Fibroblast of lung (primary cell): Measurements from ENCODE around the gene CCDC149. TPM values are rescaled to one million over a fixed set of nuclear protein-coding genes. Genes with fewer than 3 reads are reported as not detected.

Experiments
- DNase-seq, 2 donors: peaks; one replicate each; pipeline versions ENCODE4 v3.0.0 to v3.0.0-alpha.2; 2010; ENCODE audit warnings: low read depth in 2 of 2
- H2AFZ ChIP-seq: 2 replicates; pipeline ENCODE4 v1.5.1; 2012; ENCODE audit warnings: low read length, control low read depth, inconsistent platforms
- H3K27ac ChIP-seq: 2 replicates; pipeline ENCODE4 v1.5.1; 2011; ENCODE audit warnings: low read length, control low read depth; ENCODE audit not compliant: insufficient read depth
- H3K27me3 ChIP-seq: 2 replicates; pipeline ENCODE4 v1.5.1; 2011; ENCODE audit warnings: mild to moderate bottlenecking, low read length; ENCODE audit not compliant: control insufficient read depth, insufficient read depth
- H3K36me3 ChIP-seq: 2 replicates; pipeline ENCODE4 v1.5.1; 2011; ENCODE audit warnings: low read length; ENCODE audit not compliant: control insufficient read depth, insufficient read depth
- H3K4me1 ChIP-seq: 2 replicates; pipeline ENCODE4 v1.5.1; 2011; ENCODE audit warnings: low read length; ENCODE audit not compliant: control insufficient read depth, insufficient read depth; ENCODE audit errors: extremely low read depth
- H3K4me2 ChIP-seq: 2 replicates; pipeline ENCODE4 v1.5.1; 2011; ENCODE audit warnings: low read length, control low read depth; ENCODE audit not compliant: insufficient read depth; ENCODE audit errors: extremely low read depth
- H3K4me3 ChIP-seq, 4 experiments: fragments of 200-600 bp in 1 of 4; sonication (generic) in 1 of 4; replicated peaks in 1 of 4; 2 replicates each; pipeline ENCODE4 v1.5.1; 2011 to 2016; ENCODE audit warnings: low read length in 4 of 4, low read depth in 3 of 4, mild to moderate bottlenecking in 3 of 4, control low read depth in 2 of 4, inconsistent platforms in 1 of 4, mixed read lengths in 1 of 4; ENCODE audit not compliant: insufficient read depth in 1 of 4; ENCODE audit errors: control extremely low read depth in 1 of 4
- H3K79me2 ChIP-seq: 2 replicates; pipeline ENCODE4 v1.5.1; 2012; ENCODE audit warnings: mild to moderate bottlenecking, low read length, inconsistent platforms; ENCODE audit not compliant: control insufficient read depth, insufficient read depth
- H3K9ac ChIP-seq: 2 replicates; pipeline ENCODE4 v1.5.1; 2011; ENCODE audit warnings: mild to moderate bottlenecking, low read length, control low read depth; ENCODE audit not compliant: insufficient read depth
- H3K9me3 ChIP-seq: 2 replicates; pipeline ENCODE4 v1.5.1; 2012; ENCODE audit warnings: low read depth, low read length; ENCODE audit not compliant: control insufficient read depth, insufficient read depth
- H4K20me1 ChIP-seq: 2 replicates; pipeline ENCODE4 v1.5.1; 2011; ENCODE audit warnings: low read length; ENCODE audit not compliant: control insufficient read depth, insufficient read depth; ENCODE audit errors: extremely low read depth
- EZH2 ChIP-seq: IDR thresholded peaks from 2 replicates; pipeline ENCODE4 v1.5.1; 2012; ENCODE audit warnings: low read length, control low read depth, mild to moderate bottlenecking; ENCODE audit errors: missing control alignments
- polyA plus RNA-seq, 2 donors: library from polyadenylated mRNA; depleted of rRNA in 1 of 2; stranded (reverse) in 1 of 2; unstranded in 1 of 2; fragments of >200 nt; gene quantifications; 2 replicates each; pipeline ENCODE4 v1.2.1, GENCODE V29; 2011 to 2012; ENCODE audit warnings: missing spikeins in 1 of 2
- total RNA-seq: library from RNA; depleted of rRNA; stranded (reverse); fragments of >200 nt; gene quantifications from 2 replicates; pipeline ENCODE4 v1.2.1, GENCODE V29; 2014
- TF ChIP-seq, protein P1 (sequence below), 2 donors: IDR thresholded peaks in 1 of 2; conservative IDR thresholded peaks in 1 of 2; 1 replicate in 1 of 2; 2 replicates in 1 of 2; pipeline ENCODE4 v1.5.1; 2011 to 2012; ENCODE audit warnings: low read length in 2 of 2, control low read depth in 1 of 2, inconsistent platforms in 1 of 2, low read depth in 1 of 2, mild to moderate bottlenecking in 1 of 2

Gene CCDC149
- total and polyA plus RNA-seq, 2 donors (not counting 1 experiment from before 2014, with no cell fraction given) = 13.9 to 14.6 TPM

DNA sequence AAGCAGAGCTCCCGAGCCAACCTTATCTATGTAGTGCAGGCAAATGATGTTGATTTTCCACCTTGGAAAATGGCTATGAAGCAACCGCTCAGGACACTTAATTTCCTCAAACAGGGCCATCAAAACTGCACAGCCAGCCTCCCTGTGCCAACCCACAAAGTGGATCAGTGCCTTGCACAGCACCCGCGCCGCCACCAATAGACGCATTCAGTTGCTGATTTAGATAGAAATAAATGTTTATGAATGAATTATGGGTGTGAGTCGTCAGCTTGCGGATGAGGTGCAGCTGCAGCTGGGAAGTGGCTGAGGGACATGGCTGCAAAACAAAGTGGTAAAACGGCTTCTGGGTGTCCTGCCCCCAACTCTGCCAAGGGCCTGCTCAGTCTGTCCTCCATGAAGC is 70.5 kb downstream of the CCDC149 start:
- H3K27me3 ChIP-seq = no peaks in the 10 kb centered on the region
- H3K9me3 ChIP-seq = no peaks in the 10 kb centered on the region
- H4K20me1 ChIP-seq = no peaks in the 10 kb centered on the region
- H3K36me3 ChIP-seq = no peaks in the 10 kb centered on the region
- H3K79me2 ChIP-seq = no peaks in the 10 kb centered on the region
- no peak overlapping the region for H3K27ac ChIP-seq
- H3K4me2 ChIP-seq = no peak overlapping the region
- no peak for DNase-seq
- no peak overlapping the region for H3K4me3 ChIP-seq
- TF ChIP-seq, protein P1, sequence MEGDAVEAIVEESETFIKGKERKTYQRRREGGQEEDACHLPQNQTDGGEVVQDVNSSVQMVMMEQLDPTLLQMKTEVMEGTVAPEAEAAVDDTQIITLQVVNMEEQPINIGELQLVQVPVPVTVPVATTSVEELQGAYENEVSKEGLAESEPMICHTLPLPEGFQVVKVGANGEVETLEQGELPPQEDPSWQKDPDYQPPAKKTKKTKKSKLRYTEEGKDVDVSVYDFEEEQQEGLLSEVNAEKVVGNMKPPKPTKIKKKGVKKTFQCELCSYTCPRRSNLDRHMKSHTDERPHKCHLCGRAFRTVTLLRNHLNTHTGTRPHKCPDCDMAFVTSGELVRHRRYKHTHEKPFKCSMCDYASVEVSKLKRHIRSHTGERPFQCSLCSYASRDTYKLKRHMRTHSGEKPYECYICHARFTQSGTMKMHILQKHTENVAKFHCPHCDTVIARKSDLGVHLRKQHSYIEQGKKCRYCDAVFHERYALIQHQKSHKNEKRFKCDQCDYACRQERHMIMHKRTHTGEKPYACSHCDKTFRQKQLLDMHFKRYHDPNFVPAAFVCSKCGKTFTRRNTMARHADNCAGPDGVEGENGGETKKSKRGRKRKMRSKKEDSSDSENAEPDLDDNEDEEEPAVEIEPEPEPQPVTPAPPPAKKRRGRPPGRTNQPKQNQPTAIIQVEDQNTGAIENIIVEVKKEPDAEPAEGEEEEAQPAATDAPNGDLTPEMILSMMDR (conservative IDR thresholded peaks at IDR 0.05 in 1 of 2, IDR thresholded peaks at IDR 0.05 in 1 of 2; ENCODE audit: low read depth in 1 of 2, low read length in 2 of 2) = no peak
- no peak for TF ChIP-seq EZH2
- no peak overlapping the region for H3K9ac ChIP-seq
- H3K4me1 ChIP-seq = no peaks in the 10 kb centered on the region
- H2AFZ ChIP-seq = no peak overlapping the region

DNA sequence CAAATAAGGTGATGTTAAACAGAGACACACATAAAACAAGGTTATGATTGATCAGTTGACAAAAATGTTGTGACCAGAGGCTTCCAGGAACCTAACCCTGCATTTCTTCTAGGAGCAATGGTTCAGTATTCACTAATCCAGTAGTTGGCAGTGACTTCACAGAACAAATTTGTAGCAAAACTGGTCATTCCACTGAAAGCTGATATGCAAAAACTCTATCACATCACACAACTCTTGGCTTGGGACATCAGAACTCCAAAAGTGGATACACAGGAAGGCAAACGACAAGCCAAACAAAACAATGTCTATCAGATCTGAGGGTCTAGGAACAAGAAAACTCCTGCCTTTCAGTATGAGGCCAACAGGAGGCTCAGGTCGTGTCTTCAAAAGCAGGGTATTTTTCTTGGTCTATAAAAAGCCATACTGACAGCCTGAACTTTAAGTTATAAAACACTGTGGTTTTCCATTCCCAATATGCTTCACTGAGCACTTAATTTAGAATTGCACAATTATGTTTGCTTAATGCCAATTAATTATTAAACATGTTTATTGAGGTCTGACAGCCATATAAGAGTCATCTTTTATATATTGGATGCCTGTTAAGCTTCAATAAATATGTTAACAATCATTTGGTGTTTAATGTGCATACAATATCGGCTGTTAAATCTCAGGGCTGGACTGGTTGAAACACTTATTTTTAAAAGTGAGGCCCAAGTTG is 71.9 kb downstream of the CCDC149 start:
- Histone ChIP-seq H3K27me3 (no peaks in the 10 kb centered on the region), H3K79me2 (no peaks in the 10 kb centered on the region), H3K4me2 (no peak overlapping the region), H3K4me1 (no peaks in the 10 kb centered on the region), H3K4me3 (no peak overlapping the region), H3K9ac (no peak overlapping the region), H4K20me1 (no peaks in the 10 kb centered on the region), H3K36me3 (no peaks in the 10 kb centered on the region), H3K27ac (no peak overlapping the region), H3K9me3 (no peaks in the 10 kb centered on the region), H2AFZ (no peak overlapping the region)
- peak; percentile 33 for DNase-seq
- no peak for TF ChIP-seq EZH2
- TF ChIP-seq, protein P1 (conservative IDR thresholded peaks at IDR 0.05 in 1 of 2, IDR thresholded peaks at IDR 0.05 in 1 of 2; ENCODE audit: low read depth in 1 of 2, low read length in 2 of 2) = no peak

DNA sequence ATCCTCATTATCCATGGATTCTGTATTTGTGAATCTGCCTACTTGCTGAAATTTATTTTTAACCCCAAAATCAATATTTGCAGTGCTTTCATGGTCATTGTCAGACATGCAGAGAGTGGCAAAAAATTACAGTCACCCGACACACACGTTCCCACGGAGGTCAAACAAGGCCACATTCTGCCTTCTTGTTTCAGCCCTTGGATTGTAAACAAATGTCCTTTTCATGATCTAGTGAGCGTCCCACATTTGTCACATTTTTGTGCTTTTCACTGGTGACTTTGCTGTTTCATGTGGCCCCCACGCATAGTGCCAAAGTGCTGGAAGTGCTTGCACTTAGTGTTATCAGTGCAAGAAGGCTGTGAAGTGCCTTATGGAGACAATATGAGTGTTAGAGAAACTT is 72.5 kb downstream of the CCDC149 start:
- TF ChIP-seq, protein P1 (conservative IDR thresholded peaks at IDR 0.05 in 1 of 2, IDR thresholded peaks at IDR 0.05 in 1 of 2; ENCODE audit: low read depth in 1 of 2, low read length in 2 of 2) = no peak
- no peak for TF ChIP-seq EZH2
- H3K9ac ChIP-seq = no peak overlapping the region
- H4K20me1 ChIP-seq = no peaks in the 10 kb centered on the region
- no peak overlapping the region for H2AFZ ChIP-seq
- H3K27ac ChIP-seq = no peak overlapping the region
- no peaks in the 10 kb centered on the region for H3K36me3 ChIP-seq
- H3K9me3 ChIP-seq = no peaks in the 10 kb centered on the region
- no peaks in the 10 kb centered on the region for H3K27me3 ChIP-seq
- H3K79me2 ChIP-seq = no peaks in the 10 kb centered on the region
- no peak overlapping the region for H3K4me3 ChIP-seq
- H3K4me1 ChIP-seq = no peaks in the 10 kb centered on the region
- DNase-seq = no peak
- H3K4me2 ChIP-seq = no peak overlapping the region
